ENCODE measurements around the gene C1QTNF5. TPM values are rescaled to one million over a fixed set of nuclear protein-coding genes. Genes with fewer than 3 reads are reported as not detected.
A peak's percentile ranks its signal among the peaks of the same experiment; 100 is the strongest.

The C1QTNF5 gene
- polyA plus RNA-seq, 2 of the 4 experiments (the other 2 are of a cell fraction): not detected

DNA sequence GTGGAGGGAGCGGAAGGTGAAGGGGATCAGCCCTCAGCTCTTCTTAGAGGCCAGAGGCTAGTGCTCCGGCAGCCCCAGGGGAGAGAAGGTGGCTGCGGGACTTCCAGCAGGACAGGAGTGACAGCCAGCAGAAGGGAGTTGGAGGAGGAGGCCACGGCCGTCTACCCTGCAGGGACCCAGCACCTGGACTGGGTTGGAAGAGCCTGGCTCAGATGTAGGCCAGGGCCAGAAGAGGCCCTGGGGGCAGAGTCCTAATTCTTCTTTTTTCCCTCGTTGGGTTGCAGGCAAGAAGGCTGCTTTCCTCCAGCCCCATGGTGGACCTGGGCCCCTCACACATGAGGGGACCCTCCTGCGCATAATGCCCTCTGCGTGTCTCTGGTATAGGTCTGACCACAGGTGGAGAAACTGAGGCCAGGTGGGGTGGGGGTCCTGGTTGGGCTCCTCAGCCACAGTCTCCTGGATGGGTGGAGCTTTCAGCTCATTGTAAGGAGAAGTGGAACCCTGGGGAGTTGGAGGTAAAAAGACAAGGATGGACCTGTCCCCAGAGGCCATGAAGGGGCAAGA, 21.5 kb downstream of the C1QTNF5 start:
- no peak overlapping the region for H3K4me3 ChIP-seq
- DNase-seq (ENCODE audit: low read depth in 1 of 2, low spot score in 1 of 2): no peak
- TF ChIP-seq SMC3 (IDR thresholded peaks at IDR 0.05) (no peak), SREBF2 (IDR thresholded peaks at IDR 0.05) (no peak), FOXS1 (CRISPR knock-in tag; IDR thresholded peaks at IDR 0.05) (no peak), NPAS2 (CRISPR knock-in tag; IDR thresholded peaks at IDR 0.05; ENCODE audit: borderline replicate concordance) (no peak)
- TF ChIP-seq, protein P1, sequence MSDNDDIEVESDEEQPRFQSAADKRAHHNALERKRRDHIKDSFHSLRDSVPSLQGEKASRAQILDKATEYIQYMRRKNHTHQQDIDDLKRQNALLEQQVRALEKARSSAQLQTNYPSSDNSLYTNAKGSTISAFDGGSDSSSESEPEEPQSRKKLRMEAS (IDR thresholded peaks at IDR 0.05): no peak
- TF ChIP-seq, protein P2, sequence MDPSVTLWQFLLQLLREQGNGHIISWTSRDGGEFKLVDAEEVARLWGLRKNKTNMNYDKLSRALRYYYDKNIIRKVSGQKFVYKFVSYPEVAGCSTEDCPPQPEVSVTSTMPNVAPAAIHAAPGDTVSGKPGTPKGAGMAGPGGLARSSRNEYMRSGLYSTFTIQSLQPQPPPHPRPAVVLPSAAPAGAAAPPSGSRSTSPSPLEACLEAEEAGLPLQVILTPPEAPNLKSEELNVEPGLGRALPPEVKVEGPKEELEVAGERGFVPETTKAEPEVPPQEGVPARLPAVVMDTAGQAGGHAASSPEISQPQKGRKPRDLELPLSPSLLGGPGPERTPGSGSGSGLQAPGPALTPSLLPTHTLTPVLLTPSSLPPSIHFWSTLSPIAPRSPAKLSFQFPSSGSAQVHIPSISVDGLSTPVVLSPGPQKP (IDR thresholded peaks at IDR 0.05; ENCODE audit: low read depth, low read length): no peak
- TF ChIP-seq, protein P3, sequence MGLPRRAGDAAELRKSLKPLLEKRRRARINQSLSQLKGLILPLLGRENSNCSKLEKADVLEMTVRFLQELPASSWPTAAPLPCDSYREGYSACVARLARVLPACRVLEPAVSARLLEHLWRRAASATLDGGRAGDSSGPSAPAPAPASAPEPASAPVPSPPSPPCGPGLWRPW (IDR thresholded peaks at IDR 0.05): no peak
- H3K9me3 ChIP-seq: no peaks in the 10 kb centered on the region
- 84% methylated on average over 8 of the region's 8 CpGs for WGBS (ENCODE audit: missing lambda C conversion rate)
- H3K27ac ChIP-seq: peak overlapping the region in 1 of 2 experiments; percentile 50; a peak in 1 of 6 replicates
- no peak for ATAC-seq
- FAIRE-seq: no peak
- ChIA-PET CTCF (interaction anchor here (0.8 to 11.6 kb wide), 4 partner anchors 9 to 157 kb away, joined by 3 to 160 read pairs (median 18); partner anchors contain the start of gene C1QTNF5), POLR2A (no interaction called here)
- peaks cover 43% of the 10 kb centered on the region for H3K4me1 ChIP-seq
- no peak overlapping the region for H3K4me2 ChIP-seq

DNA sequence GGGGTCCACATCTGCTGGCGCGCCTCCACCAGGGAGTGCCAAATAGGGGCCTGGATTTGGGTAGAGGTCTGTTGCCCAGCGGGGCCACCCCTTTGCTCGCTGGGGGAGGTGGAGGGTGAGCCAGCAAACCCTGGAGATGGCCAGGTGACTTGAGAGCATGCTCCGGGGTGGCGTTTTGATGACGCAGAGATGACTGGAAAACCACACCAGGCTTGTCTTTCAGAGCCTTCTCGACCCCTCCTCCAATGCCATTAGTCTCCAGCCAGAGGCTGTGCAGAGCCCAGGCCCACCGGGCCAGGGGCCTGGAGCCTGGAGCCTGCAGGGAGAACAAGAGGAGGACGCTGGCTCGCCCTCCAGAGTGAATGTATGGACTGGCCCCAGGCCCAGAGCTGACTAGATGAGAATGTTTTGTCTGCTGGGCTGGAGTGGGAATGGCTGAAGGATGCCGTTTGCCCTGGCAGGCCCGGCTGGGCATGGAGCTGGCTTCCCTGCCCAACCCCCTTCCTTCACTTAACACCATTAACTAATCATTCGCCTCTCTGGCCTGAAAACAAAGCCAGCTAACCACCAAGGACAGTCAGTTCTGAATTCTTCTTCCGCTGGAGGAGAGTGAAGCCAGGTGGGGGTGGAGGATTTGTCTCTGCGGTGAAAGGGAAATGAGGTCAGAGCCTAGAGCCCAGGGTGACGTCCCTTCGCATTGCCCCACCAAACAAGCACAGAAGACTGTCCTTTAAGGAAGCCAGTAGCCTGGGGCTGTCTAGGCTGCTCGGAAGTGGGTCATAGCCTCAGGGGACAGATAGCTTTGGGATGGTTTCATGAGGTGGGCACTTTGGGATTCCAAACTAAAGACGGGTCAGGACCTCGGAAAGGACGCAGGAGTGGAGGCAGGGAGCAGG, 22.2 kb downstream of the C1QTNF5 start:
- FAIRE-seq (no peak), DNase-seq (ENCODE audit: low read depth in 1 of 2, low spot score in 1 of 2) (no peak), ATAC-seq (no peak)
- POLR2A ChIA-PET: no interaction called here
- WGBS (ENCODE audit: missing lambda C conversion rate): 74% methylated on average over 20 of the region's 22 CpGs
- H3K4me1 ChIP-seq: peaks cover 43% of the 10 kb centered on the region
- peak overlapping the region in 1 of 2 experiments; percentile 50; a peak in 2 of 6 replicates for H3K27ac ChIP-seq
- no peaks in the 10 kb centered on the region for H3K9me3 ChIP-seq
- TF ChIP-seq ZSCAN20 (CRISPR knock-in tag; IDR thresholded peaks at IDR 0.05): no peak
- TF ChIP-seq, protein P3 (IDR thresholded peaks at IDR 0.05): no peak
- TF ChIP-seq NR3C1 (IDR thresholded peaks at IDR 0.05): no peak
- no peak overlapping the region for H3K4me3 ChIP-seq
- CTCF ChIA-PET: interaction anchor here (0.6 to 11.6 kb wide), 8 partner anchors 8 to 157 kb away, joined by 3 to 160 read pairs (median 4); partner anchors contain the start of gene C1QTNF5
- H3K4me2 ChIP-seq: peak overlapping the region; percentile 14; the same call in 1 of the 3 replicates

DNA sequence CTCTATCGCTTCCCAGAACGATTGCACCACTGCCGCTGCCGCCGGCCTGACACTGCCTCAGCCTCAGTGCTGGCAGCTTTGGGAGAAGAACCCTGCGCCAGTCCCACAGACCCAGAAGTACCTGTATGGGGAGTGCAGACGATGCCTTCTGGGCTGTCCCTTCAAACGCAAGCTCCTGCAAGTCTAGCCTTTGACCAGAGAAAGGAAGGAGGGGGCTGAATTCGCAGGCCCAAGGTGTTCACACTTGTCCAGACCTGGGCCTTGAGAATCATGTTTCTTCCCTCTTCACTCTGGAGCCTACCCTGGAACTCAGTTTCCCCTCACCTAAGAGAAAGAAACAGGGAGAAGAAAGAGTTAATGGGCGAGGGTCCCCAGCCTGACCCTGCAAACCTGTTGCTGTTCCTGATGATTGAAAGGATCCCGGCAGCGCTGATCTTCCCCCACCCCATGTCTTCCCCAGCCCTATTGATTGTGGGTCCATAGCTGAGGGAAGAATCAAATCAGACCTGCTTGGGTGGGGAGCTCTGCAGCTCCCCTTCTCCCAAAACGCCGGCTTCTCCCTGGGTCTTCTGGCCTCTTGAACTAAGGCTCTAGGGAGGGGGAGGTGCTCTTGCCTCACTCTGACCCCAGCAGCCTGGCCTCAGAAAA, 23.0 kb downstream of the C1QTNF5 start:
- CTCF ChIA-PET: interaction anchor here (1.0 to 1.4 kb wide), 3 partner anchors 9 to 157 kb away, joined by 3 to 5 read pairs (median 4); no protein-coding TSS in a partner anchor
- FAIRE-seq: no peak

More for the DNA sequence above, 23.0 kb downstream of the C1QTNF5 start:
- no peaks in the 10 kb centered on the region for H3K9me3 ChIP-seq
- no peak for ATAC-seq
- H3K4me3 ChIP-seq: no peak overlapping the region
- peak overlapping the region in 1 of 2 experiments; percentile 79; a peak in 2 of 6 replicates for H3K27ac ChIP-seq
- 90% methylated on average over 14 of the region's 14 CpGs for whole genome bisulfite sequencing (ENCODE audit: missing lambda C conversion rate)
- peaks cover 43% of the 10 kb centered on the region for H3K4me1 ChIP-seq
- POLR2A ChIA-PET: no interaction called here
- DNase-seq (ENCODE audit: low read depth in 1 of 2, low spot score in 1 of 2): no peak
- H3K4me2 ChIP-seq: peak overlapping the region; percentile 98
- TF ChIP-seq MYC (IDR thresholded peaks at IDR 0.05; ENCODE audit: borderline replicate concordance, low read length) (no peak), HOXB13 (CRISPR knock-in tag; IDR thresholded peaks at IDR 0.05; ENCODE audit: low read depth) (no peak), RNF2 (IDR thresholded peaks at IDR 0.05; ENCODE audit: borderline replicate concordance, low read depth) (no peak), FOSB (CRISPR knock-in tag; IDR thresholded peaks at IDR 0.05) (no peak), CHD2 (IDR thresholded peaks at IDR 0.05; ENCODE audit: low read length, partially characterized antibody) (no peak), POLR2AphosphoS2 (conservative IDR thresholded peaks at IDR 0.05; ENCODE audit: low read length) (no peak), POLR2A (IDR thresholded peaks at IDR 0.05; ENCODE audit: low read length) (no peak), MAZ (IDR thresholded peaks at IDR 0.05; ENCODE audit: borderline replicate concordance, low read depth, low read length) (no peak), NR3C1 (IDR thresholded peaks at IDR 0.05) (no peak), RFX5 (IDR thresholded peaks at IDR 0.05) (no peak), SMC3 (IDR thresholded peaks at IDR 0.05) (no peak), KDM1A (IDR thresholded peaks at IDR 0.05; ENCODE audit: low read depth) (no peak)
- TF ChIP-seq, protein P4, sequence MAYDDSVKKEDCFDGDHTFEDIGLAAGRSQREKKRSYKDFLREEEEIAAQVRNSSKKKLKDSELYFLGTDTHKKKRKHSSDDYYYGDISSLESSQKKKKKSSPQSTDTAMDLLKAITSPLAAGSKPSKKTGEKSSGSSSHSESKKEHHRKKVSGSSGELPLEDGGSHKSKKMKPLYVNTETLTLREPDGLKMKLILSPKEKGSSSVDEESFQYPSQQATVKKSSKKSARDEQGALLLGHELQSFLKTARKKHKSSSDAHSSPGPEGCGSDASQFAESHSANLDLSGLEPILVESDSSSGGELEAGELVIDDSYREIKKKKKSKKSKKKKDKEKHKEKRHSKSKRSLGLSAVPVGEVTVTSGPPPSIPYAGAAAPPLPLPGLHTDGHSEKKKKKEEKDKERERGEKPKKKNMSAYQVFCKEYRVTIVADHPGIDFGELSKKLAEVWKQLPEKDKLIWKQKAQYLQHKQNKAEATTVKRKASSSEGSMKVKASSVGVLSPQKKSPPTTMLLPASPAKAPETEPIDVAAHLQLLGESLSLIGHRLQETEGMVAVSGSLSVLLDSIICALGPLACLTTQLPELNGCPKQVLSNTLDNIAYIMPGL (CRISPR knock-in tag; IDR thresholded peaks at IDR 0.05; ENCODE audit: borderline replicate concordance): no peak
- TF ChIP-seq, protein P5, sequence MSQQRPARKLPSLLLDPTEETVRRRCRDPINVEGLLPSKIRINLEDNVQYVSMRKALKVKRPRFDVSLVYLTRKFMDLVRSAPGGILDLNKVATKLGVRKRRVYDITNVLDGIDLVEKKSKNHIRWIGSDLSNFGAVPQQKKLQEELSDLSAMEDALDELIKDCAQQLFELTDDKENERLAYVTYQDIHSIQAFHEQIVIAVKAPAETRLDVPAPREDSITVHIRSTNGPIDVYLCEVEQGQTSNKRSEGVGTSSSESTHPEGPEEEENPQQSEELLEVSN (IDR thresholded peaks at IDR 0.05; ENCODE audit: borderline replicate concordance, low read depth): no peak
- TF ChIP-seq, protein P6, sequence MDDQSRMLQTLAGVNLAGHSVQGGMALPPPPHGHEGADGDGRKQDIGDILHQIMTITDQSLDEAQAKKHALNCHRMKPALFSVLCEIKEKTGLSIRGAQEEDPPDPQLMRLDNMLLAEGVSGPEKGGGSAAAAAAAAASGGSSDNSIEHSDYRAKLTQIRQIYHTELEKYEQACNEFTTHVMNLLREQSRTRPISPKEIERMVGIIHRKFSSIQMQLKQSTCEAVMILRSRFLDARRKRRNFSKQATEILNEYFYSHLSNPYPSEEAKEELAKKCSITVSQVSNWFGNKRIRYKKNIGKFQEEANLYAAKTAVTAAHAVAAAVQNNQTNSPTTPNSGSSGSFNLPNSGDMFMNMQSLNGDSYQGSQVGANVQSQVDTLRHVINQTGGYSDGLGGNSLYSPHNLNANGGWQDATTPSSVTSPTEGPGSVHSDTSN (IDR thresholded peaks at IDR 0.05): no peak
